ENCODE measurements around the gene PUSL1. TPM values are rescaled to one million over a fixed set of nuclear protein-coding genes. Genes with fewer than 3 reads are reported as not detected.

PUSL1 gene
- total RNA-seq, 1 experiment from 2014 or later, result 18.9 TPM

GRCh38 chr1:1281533-1282321, 26.7 kb upstream of the PUSL1 start:
- Histone ChIP-seq H4K20me1 (ENCODE audit: insufficient read depth) (no peaks in the 10 kb centered on the region), H3K36me3 (ENCODE audit: low read depth) (no peaks in the 10 kb centered on the region), H3F3A (ENCODE audit: insufficient read depth, low read depth) (peaks cover 15% of the 10 kb centered on the region; the same call in 1 of the 2 replicates), H3K9me3 (ENCODE audit: insufficient read depth, low read depth) (no peaks in the 10 kb centered on the region), H3K4me1 (replicated peaks; ENCODE audit: insufficient read depth) (peaks cover 13% of the 10 kb centered on the region), H3K79me2 (ENCODE audit: low read depth) (no peaks in the 10 kb centered on the region), H2AFZ (no peak overlapping the region), H3K4me3 (no peak overlapping the region), H3K27ac (no peak overlapping the region), H3K9me2 (ENCODE audit: insufficient read depth) (no peaks in the 10 kb centered on the region), H3K27me3 (ENCODE audit: insufficient read depth, low read depth) (no peaks in the 10 kb centered on the region), H3K4me2 (peak overlapping the region; percentile 37; the same call in 1 of the 2 replicates)
- DNase-seq, result peak; percentile 51 to 77
- intact Hi-C loops (cut with micrococcal nuclease; ENCODE audit: unreplicated experiment), result no loop called here
- TF ChIP-seq CTCF (conservative IDR thresholded peaks at IDR 0.05) (no peak), EZH2 (IDR thresholded peaks at IDR 0.05; ENCODE audit: low read depth) (no peak)
- ChIA-PET POLR2A (ENCODE audit: unreplicated experiment) (no interaction called here), CTCF (interaction anchor here (0.6 to 0.8 kb wide), 2 partner anchors 7 to 9 kb away, joined by 3 to 7 read pairs; no protein-coding TSS in a partner anchor)
- no TSS peak for BruUV-seq (replicated peaks)

- no peaks in the 10 kb centered on the region for H4K20me1 ChIP-seq (ENCODE audit: insufficient read depth)
- no peak overlapping the region for H3K4me2 ChIP-seq
- ChIA-PET POLR2A (ENCODE audit: unreplicated experiment) (no interaction called here), CTCF (no interaction called here)
- no peaks in the 10 kb centered on the region for H3K9me3 ChIP-seq (ENCODE audit: insufficient read depth, low read depth)
- H3K79me2 ChIP-seq (ENCODE audit: low read depth), result no peaks in the 10 kb centered on the region
- H3K27ac ChIP-seq, result no peak overlapping the region
- H2AFZ ChIP-seq, result no peak overlapping the region
- intact Hi-C loops (cut with micrococcal nuclease; ENCODE audit: unreplicated experiment), result no loop called here
- no peaks in the 10 kb centered on the region for H3K36me3 ChIP-seq (ENCODE audit: low read depth)
- no peak for DNase-seq
- H3K4me3 ChIP-seq, result no peak overlapping the region
- peaks cover 15% of the 10 kb centered on the region; the same call in 1 of the 2 replicates for H3F3A ChIP-seq (ENCODE audit: insufficient read depth, low read depth)
- no peak for TF ChIP-seq CTCF (conservative IDR thresholded peaks at IDR 0.05)
- TF ChIP-seq EZH2 (IDR thresholded peaks at IDR 0.05; ENCODE audit: low read depth), result no peak
- H3K9me2 ChIP-seq (ENCODE audit: insufficient read depth), result no peaks in the 10 kb centered on the region
- H3K4me1 ChIP-seq (replicated peaks; ENCODE audit: insufficient read depth), result peaks cover 13% of the 10 kb centered on the region
- no TSS peak for BruUV-seq (replicated peaks)
- no peaks in the 10 kb centered on the region for H3K27me3 ChIP-seq (ENCODE audit: insufficient read depth, low read depth)
These were observed 25.4 kb upstream of the PUSL1 start for GRCh38 chr1:1282998-1283397.

GRCh38 chr1:1283821-1284220, 24.6 kb upstream of the PUSL1 start:
- H3K27ac ChIP-seq, result no peak overlapping the region
- H3K27me3 ChIP-seq (ENCODE audit: insufficient read depth, low read depth), result no peaks in the 10 kb centered on the region
- H3K79me2 ChIP-seq (ENCODE audit: low read depth), result no peaks in the 10 kb centered on the region
- H3K4me1 ChIP-seq (replicated peaks; ENCODE audit: insufficient read depth), result peaks cover 13% of the 10 kb centered on the region
- peaks cover 15% of the 10 kb centered on the region; the same call in 1 of the 2 replicates for H3F3A ChIP-seq (ENCODE audit: insufficient read depth, low read depth)
- no peaks in the 10 kb centered on the region for H3K9me3 ChIP-seq (ENCODE audit: insufficient read depth, low read depth)
- H3K36me3 ChIP-seq (ENCODE audit: low read depth), result no peaks in the 10 kb centered on the region
- H3K4me3 ChIP-seq, result no peak overlapping the region
- BruUV-seq (replicated peaks), result no TSS peak
- no peaks in the 10 kb centered on the region for H4K20me1 ChIP-seq (ENCODE audit: insufficient read depth)
- H2AFZ ChIP-seq, result no peak overlapping the region
- intact Hi-C loops (cut with micrococcal nuclease; ENCODE audit: unreplicated experiment), result no loop called here
- POLR2A ChIA-PET (ENCODE audit: unreplicated experiment), result no interaction called here
- H3K4me2 ChIP-seq, result no peak overlapping the region
- no peaks in the 10 kb centered on the region for H3K9me2 ChIP-seq (ENCODE audit: insufficient read depth)
- TF ChIP-seq EZH2 (IDR thresholded peaks at IDR 0.05; ENCODE audit: low read depth) (no peak), CTCF (conservative IDR thresholded peaks at IDR 0.05) (no peak)
- DNase-seq, result peak; percentile 44 to 49
- CTCF ChIA-PET, result no interaction called here
